HG03039 (cell line): ENCODE results near the gene RPS18.

Experiments used
- ATAC-seq: cut with Tn5 transposase; IDR thresholded peaks from one replicate; pipeline ENCODE4 v1.9.1; 2021; ENCODE audit warnings: mild to moderate bottlenecking, moderate library complexity; ENCODE audit not compliant: unreplicated experiment

The RPS18 gene

DNA sequence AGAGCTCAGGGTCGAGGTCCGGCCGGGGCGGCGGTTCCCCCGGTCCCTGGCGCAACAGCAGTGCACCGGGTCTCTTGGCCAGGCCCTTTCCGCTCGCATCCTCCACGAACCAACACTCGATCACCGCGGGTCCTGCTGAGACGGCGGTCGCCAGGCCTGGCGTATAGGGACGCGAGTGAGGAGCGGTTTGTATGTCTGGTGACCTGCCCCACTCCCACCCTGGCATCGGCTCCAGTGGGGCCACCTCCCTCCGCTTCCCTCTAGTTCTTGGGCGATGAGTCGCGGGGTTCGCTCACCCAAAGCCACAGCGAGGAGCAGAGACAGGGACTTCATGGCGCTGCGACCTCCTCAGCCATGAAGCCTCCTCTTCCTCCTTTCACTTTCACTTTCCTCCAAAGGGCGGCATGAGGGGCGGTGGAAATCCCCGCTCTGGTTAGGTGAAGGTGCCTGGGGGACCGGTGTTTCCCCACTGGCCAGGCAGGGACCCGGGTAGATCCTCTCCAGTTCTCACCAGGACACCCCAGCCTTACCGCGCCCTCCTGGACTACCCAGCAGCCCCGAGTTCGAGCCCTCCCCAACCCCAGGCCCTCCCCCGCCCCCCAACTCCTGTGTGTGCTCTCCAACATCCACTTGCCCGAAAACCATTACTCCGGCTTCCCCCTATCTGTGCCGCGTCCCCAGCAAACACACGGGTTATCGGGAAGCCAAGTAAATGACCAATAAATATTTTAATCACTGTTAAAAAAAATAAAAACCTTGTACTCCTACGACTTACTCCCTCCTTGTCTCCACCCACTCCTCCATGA is 42.0 kb downstream of the RPS18 start, which contains the start of gene TAPBP:
TAPBP (minus strand) TSS at position 370 of the 806 bp plus-strand sequence; CDS start at position 333, 37 bp downstream.
- ATAC-seq, result peak; percentile 32

DNA sequence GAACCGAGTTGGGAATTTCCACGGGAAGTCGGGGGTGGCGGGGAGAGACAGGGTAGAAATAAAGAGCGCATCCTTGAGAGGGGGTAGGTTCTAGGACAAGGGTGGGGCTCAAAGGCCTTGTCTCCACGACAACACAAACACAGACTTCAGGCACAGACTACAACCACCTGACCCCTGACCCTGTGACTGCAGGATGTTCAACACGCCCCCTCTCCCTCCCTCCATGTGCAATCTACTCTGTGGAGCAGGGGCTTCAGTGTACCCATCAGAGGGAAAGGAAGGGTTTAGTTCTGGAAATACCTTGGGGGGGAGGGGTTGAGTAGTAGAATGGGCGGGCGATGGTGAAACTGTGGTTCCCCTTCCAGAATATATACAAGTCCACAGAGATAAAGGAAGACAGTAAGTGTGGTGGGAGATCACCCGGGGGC is 42.7 kb downstream of the RPS18 start:
- ATAC-seq, result no peak

DNA sequence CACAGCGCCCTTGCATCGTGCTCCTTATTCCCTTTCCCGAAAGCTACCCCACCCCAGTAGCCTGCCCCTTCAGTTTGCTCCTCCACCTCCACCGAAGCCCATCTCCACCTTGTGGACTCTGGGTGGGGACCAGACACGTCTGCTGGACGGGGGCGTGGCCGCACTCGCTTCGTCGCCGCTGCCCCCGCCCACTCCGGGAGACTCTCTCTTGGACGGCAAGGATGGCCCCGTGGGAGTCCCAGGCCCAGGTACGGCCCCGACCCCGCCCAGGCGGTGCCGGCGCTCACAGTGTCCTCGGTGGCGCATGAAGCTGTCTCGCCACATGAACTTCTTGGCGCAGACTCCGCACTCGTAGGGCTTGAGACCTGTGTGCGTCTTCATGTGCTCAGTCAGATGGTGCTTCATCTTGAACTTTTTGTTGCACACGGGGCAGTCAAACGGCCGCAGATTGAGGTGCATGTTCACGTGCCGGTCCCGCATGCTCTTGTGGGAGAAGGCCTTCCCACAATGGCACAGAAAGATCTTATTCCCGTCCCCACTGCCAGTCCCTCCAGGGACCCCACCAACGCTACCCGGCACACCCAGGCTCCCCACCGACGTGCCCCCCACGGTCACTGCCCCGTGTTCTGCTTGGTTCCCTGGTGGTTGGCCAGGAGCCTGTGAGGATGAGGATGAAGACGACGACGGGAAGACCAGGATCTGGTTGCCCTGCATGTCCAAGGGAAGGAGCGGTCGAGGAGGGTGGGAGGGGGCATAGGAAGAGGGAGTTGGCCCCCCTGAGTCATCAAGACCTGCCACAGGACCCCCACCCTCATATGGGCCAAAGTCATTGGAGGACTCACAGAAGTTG is 43.3 kb downstream of the RPS18 start:
- no peak for ATAC-seq

DNA sequence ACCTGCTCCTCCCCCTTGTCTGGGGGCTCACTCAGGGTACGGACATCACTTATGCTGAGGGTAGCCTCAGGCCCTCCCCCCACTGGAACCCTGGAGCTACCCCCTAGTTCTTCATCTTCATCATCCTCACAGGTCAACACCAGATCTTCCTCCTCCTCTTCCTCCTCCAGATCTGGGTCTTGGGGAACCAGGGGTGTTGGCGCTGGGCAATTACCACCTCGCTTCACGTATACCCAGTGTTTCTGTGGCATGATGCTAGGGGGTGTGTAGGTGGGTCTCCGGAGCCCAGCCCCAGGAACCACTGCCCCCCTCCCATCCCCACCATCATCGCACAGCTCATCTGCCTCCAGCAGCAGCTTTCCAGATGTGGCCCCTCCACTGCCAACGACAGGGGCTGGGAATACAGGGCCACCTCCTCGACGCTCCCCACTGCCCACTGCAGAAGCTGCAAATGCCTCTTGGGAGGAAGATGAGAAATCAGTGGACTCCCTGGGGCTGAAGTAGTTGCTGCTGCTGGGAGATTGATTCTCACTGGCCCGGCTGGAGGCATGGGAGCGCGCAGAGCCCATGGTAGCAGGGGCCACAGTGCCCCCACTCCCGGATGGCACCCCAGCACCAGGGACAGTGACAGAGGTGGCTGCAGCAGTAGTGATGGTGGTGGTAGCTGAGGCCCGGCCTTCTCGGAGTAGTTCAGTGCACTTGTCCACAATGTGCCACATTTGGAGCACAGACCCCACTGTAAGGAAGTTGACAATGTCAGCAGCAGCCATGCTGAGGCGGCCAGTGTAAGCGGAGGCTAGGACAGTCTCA is 44.1 kb downstream of the RPS18 start:
- ATAC-seq, result no peak

DNA sequence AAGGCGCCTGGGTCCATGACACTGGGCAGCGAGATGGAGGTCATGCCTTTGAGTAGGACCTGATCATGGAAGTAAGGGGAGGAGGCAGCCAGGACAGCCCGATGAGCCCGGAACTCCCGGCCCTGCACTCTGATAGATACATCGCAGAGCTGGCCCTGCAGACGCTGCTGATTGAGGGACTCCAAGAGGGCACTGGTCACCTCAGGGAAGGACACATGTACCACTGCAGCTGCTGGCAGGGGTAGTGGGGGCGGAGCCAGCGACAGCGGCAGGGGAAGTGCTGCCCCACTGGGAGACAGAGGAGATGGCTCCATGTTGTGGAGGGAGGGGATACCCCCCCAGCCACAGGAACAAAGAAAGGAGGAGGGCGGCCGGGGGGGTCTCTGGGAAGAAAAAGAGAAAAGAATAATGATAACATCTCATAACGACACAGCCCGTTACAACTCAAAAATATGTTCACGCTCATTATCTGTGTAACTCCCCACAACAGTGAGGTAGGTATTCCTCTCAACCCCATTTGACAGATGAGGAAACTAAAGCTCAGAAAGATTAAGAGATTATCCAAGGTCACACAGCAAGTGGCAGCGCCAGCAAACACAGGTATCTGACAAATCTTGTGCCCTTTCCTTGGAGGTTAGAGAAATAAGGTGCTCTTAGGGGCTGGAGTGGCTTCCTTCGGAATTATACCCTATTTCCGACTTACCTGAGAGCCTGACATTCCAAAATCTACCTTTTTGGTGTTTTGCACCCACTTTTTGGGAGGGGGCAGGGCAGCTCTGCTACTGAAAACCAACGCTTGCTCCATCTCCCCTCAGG is 44.9 kb downstream of the RPS18 start:
- ATAC-seq, result no peak

DNA sequence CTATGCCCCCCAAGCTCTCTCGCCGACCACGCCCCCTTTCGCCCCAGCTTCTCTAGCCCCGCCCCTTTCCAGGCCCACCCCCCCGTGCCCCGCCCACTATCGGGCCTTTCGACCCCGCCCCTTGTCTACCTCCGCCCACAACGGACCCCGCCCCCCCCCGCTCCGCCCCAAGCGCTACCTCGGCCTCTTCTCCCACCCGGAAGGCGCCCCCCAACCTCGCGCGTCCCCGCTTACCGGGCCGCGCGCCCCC is 45.5 kb downstream of the RPS18 start:
- ATAC-seq, result no peak

DNA sequence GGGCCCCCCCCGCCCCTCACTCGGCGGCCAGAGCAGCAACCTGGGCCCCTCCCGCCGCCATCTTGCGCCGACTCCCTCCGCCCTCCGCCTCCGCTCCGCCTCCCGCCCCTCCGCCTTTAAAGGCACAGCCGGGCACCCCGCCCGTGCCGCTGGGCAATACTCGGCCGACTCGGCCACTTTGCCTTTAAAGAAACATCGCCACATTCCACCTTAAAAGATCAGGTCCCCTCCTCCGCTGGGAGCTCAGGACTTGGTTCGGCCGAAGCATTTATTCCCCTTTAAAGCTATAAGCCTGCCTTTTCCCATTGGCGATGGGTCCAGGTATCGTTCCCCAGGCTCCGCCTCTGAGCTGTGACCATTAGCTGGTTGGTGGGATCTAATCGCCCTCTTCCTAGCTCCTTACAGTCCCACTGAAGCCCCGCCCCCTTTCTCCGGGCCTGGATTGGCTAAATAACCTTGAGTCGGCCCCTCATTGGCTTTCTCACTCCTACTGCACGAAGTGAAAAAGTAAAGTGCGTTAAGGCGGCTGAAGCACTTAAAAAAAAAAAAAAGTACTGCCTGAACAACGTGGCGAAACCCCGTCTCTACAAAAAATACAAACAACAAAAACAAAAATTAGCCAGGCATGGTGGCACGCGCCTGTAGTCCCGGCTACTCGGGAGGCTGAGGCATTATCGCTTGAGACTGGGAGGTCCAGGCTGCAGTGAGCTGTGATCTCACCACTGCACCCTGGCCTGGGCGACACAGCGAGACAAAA is 46.0 kb downstream of the RPS18 start, which contains the start of gene ZBTB22:
ZBTB22 (minus strand) TSS at position 76 of the 757 bp plus-strand sequence. CDS start 828 bp downstream, outside the sequence.
- ATAC-seq, result peak; percentile 38

DNA sequence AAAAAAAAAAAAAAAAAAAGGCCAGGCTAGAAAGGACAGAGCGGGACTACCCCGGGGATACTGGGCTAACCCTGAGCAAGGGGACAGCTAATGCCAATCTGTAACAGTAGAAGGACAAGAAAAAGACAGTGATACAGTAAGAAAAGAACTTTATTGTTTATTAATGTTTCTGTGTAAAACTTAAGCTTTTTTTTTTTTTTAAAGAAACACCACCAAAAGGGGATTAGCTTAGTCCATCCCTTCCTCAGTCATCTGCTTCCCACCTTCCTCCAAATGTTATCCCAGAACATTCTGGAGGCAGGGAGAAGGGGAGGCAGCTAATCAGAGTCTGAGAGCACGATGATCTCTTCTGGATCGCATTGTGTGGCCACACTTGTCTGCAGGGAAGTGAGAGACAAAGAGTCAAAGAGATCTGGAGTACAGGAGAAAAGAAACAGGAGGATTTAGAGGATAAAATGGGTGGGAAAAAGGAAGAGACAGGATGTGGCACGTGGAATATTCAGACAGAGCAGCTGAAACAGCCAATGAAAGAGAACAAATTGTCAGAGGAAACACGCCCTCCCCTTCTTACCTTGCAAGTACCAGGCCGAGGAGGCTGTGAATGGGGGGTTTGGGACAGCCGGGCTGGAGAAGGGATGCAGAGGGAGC is 46.7 kb downstream of the RPS18 start:
- ATAC-seq, result no peak

DNA sequence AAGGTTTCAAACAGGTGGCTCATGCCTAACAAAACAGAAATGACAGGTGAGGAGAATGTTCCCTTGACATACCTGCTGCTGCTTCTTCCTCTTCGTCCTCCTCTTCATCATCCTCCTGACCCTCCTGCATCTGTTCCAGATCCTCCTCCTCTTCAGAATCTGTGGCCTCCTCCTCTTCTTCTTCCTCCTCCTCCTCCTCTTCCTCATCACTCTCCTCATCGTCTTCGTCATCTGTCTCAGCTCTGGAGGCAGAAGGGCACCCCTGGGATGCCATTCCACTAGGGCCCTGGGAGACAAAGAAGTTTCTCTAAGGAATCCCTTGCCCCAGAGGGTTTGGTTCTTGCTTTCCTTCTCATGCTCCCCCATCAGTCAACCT is 48.1 kb downstream of the RPS18 start:
- no peak for ATAC-seq

DNA sequence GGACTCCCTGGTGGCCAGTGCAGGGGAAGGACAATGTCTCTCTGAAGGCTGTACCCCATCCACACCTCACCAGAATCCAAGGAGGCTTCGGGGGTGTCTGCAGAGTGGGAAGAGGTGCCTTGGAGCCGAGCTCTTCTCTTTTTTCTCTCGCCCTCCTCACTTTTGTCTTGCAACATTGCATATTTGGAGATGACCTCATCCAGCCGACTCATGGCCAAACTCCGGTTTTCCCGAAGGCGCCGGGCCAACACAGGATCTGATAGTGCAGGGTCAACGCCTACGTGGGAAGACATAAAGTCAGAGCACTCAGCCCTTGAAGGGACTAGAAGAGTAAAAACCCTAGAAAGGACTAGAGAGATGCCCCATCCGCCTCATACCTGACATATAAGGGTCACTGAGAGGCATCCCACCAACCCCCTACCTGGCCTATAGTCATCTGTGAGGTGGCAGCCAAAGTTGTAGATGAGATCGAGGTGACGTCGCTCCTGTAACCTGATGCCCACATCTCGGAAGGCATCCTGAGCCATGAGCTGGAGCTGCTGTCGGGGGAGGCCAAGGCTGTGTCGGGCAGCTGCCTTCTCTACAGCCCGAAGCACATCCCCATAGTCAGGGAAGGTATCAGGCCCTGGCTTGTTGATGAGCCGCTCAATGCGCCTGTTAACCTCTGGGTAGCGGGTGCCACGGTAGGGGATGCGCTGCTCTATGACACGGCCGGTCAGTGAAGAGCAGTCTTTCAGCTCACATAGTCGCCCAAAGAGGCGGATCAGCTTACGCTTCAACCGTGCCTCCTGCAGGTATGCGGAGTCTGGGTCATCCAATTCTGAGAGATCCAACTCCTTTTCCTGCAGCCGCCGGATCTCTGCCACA is 48.7 kb downstream of the RPS18 start:
- no peak for ATAC-seq

DNA sequence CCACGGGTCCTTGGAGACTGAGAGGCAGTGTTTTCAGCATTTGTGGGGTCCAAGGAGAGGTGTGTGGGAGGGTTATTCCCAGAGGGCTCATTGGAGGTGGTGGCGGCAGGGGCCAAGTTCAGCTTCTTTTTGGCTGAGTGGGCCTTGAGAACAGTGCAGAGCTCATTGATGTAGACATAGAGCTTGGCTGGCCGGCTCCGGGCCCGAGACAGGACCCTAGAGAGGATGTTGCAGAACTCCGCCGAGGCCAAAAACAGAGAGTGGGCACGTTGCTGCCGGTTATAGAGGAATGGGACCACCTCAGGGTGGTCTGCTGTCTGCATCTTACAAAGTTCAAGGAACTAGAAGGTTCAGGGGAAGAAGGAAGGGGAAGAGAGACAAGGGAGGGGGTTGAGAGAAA is 49.4 kb downstream of the RPS18 start:
- no peak for ATAC-seq

DNA sequence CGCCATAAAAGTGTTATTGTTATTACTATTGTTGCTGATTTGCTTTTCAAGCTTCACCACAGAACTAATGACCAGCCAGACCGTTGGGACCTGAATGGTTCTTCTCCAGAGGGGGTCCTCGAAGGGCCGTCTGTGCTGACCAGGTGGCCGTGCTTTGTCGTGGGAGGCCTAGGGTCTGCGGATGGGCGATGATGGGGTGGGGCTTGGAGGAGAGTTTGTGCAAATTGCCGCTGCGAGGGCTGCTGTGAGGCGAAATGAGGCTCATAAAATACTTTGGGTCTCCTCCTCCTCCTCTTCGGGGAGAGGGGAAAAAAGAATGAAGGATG is 51.7 kb downstream of the RPS18 start:
- ATAC-seq, result peak; percentile 4

DNA sequence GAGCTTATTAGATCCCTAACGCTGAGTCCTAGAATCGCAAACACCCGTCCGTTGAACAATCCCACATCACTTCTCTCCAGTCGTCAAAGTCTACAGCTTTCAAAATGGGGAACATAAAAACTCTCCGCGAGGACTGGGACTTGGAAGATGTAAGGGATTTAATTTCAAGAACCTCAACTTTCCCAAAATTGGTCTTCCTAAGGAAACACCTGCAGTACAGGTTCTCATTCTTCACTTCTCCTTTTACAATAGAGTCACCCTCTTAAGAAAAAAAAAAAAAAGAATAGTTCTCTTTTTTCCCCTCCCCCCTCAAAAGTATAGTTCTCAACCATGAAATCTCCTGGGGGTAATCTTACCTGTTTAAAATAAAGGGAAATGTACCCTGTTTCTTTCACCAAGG is 52.2 kb downstream of the RPS18 start:
- ATAC-seq, result no peak
